ENCODE data around the gene ZNF213. TPM values are rescaled to one million over a fixed set of nuclear protein-coding genes. Genes with fewer than 3 reads are reported as not detected.

ZNF213 gene, protein sequence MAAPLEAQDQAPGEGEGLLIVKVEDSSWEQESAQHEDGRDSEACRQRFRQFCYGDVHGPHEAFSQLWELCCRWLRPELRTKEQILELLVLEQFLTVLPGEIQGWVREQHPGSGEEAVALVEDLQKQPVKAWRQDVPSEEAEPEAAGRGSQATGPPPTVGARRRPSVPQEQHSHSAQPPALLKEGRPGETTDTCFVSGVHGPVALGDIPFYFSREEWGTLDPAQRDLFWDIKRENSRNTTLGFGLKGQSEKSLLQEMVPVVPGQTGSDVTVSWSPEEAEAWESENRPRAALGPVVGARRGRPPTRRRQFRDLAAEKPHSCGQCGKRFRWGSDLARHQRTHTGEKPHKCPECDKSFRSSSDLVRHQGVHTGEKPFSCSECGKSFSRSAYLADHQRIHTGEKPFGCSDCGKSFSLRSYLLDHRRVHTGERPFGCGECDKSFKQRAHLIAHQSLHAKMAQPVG
- polyA plus RNA-seq (2013) = 8.3 and 8.5 TPM in 2 replicates

DNA sequence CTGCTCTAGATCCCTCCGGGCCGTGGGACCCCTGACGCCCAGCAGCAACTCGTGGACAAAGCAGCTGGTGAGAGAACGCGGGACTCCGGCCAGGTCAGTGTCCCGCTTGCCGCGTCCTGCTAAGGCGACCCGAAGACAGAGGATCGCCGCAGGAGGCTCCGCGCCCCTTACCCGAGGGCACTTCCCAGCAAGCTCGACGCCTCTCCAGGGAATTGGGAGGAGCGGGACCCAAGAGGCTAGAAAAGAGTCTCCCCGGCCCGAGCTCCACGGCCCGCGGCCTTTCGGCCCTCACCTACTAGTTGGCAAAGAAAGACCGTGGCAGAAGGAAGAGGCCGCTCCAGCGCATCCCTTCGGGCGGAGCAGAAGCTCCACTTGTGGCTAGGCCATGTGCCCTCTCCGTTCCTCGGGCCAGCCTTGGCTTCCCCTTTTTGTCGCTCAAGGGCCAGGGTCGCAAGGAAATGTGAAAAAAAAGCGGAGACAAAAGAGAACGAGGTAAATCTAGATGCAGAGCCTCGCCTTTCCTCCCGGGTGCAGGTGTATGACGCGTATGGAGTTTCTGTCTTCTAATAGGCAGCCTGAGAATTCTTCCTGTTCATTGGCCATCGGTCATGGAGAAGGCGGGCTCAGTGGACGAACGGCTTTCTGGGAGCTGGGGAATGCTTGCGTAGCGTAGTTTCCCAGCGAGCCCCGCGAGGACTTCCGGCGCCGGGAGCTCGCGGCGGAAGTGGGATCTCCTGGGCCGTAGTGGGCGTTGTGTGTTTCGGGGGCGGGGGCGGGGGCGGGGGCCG, at the start of gene ZNF213:
ZNF213 (plus strand) TSS at position 692 of the 788 bp plus-strand sequence. CDS start 2,252 bp downstream, outside the sequence.
- peak; percentile 97 to 99 for DNase-seq
- H3K79me1 ChIP-seq (ENCODE audit: low read length) = peaks cover 9% of the 10 kb centered on the region
- peak within 1 kb of the TSS; percentile 91 for H3K18ac ChIP-seq (ENCODE audit: low read length)

DNA sequence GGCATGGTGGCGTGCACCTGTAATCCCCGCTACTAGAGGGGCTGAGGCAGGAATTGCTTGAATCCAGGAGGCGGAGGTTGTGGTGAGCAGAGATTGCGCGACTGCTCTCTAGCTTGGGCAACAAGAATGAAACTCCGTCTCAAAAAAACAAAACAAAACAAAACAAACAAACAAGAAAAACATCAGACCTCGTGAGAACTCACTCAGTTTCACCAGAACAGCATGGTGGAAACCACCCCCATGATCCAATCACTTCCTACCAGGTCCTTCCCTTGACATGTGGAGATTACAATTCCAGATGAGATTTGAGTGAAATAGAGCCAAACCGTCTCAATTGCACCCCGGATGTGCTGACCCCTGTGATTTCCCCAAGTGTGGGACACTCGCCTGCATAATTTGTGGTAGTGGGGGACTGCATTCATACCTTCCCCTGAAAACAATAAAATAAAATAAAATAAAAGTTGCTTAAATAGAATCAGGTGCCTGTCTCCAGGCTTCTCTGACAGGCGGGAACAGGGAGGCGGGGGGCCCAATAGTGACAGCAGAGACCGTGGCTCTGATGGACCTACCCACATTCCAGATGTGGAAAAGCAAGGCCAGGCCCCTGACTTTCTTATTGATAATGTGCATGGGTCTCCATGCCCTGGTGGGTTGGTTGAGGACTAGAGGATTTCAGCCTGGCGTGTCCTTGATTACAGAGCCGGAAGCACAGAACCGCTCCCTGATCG, 48.8 kb upstream of the ZNF213 start:
- Histone ChIP-seq H3K27ac (ENCODE audit: low read depth, low read length) (no peak overlapping the region), H4K91ac (ENCODE audit: low read depth, low read length) (no peak overlapping the region), H3K4ac (ENCODE audit: low read depth, low read length) (no peak overlapping the region), H3K4me2 (ENCODE audit: low read length) (no peak overlapping the region), H3K27me3 (ENCODE audit: insufficient read depth, low read length) (no peaks in the 10 kb centered on the region), H2BK12ac (ENCODE audit: low read length) (no peak overlapping the region), H3K14ac (ENCODE audit: low read length) (no peak overlapping the region), H4K8ac (ENCODE audit: low read depth, low read length) (no peak overlapping the region), H2BK120ac (ENCODE audit: insufficient read depth, low read length, poor library complexity) (no peak overlapping the region), H2BK5ac (ENCODE audit: low read depth, low read length, poor library complexity) (no peak overlapping the region), H3K4me1 (ENCODE audit: control insufficient read depth in 1 of 2, insufficient read depth in 2 of 2, low read length in 2 of 2) (no peaks in the 10 kb centered on the region), H2AFZ (ENCODE audit: insufficient read depth, low read length, poor library complexity) (no peak overlapping the region), H3K36me3 (ENCODE audit: control insufficient read depth in 1 of 2, insufficient read depth in 2 of 2, low read length in 2 of 2) (no peaks in the 10 kb centered on the region), H3K18ac (ENCODE audit: low read length) (no peak overlapping the region), H4K12ac (ENCODE audit: low read depth, low read length) (no peak overlapping the region), H3K9ac (ENCODE audit: low read length) (no peak overlapping the region), H3K23ac (ENCODE audit: low read length) (no peak overlapping the region), H3K4me3 (ENCODE audit: low read depth, low read length) (no peak overlapping the region), H3K79me2 (ENCODE audit: control insufficient read depth, insufficient read depth, low read length, poor library complexity) (no peaks in the 10 kb centered on the region), H3K9me3 (ENCODE audit: insufficient read depth, low read depth, low read length) (no peaks in the 10 kb centered on the region), H3K79me1 (ENCODE audit: low read length) (no peaks in the 10 kb centered on the region), H2AK5ac (ENCODE audit: low read length) (no peak overlapping the region)
- no peak for DNase-seq
- WGBS (ENCODE audit: extremely low coverage, insufficient coverage, insufficient read length) = no CpG with 5 or more reads among the region's 17 CpGs

More for the DNA sequence above, at the start of gene ZNF213:
- Histone ChIP-seq H3K9me3 (ENCODE audit: insufficient read depth, low read depth, low read length) (no peaks in the 10 kb centered on the region), H3K14ac (ENCODE audit: low read length) (peak within 1 kb of the TSS; percentile 93), H2BK12ac (ENCODE audit: low read length) (no peak within 1 kb of the TSS), H3K27ac (ENCODE audit: low read depth, low read length) (peak within 1 kb of the TSS; percentile 76), H3K9ac (ENCODE audit: low read length) (peak within 1 kb of the TSS; percentile 98), H4K91ac (ENCODE audit: low read depth, low read length) (peak within 1 kb of the TSS; percentile 95), H3K4ac (ENCODE audit: low read depth, low read length) (peak within 1 kb of the TSS; percentile 89), H4K12ac (ENCODE audit: low read depth, low read length) (peak within 1 kb of the TSS; percentile 92), H3K23ac (ENCODE audit: low read length) (no peak within 1 kb of the TSS), H2AK5ac (ENCODE audit: low read length) (peak within 1 kb of the TSS; percentile 67), H3K4me2 (ENCODE audit: low read length) (peak within 1 kb of the TSS; percentile 87), H2BK120ac (ENCODE audit: insufficient read depth, low read length, poor library complexity) (peak within 1 kb of the TSS; percentile 62), H2BK5ac (ENCODE audit: low read depth, low read length, poor library complexity) (peak within 1 kb of the TSS; percentile 82), H4K8ac (ENCODE audit: low read depth, low read length) (peak within 1 kb of the TSS; percentile 98), H3K4me1 (ENCODE audit: control insufficient read depth in 1 of 2, insufficient read depth in 2 of 2, low read length in 2 of 2) (peaks cover 6 to 16% of the 10 kb centered on the region in 2 experiments), H3K79me2 (ENCODE audit: control insufficient read depth, insufficient read depth, low read length, poor library complexity) (peaks cover 8% of the 10 kb centered on the region), H3K27me3 (ENCODE audit: insufficient read depth, low read length) (no peaks in the 10 kb centered on the region), H3K4me3 (ENCODE audit: low read depth, low read length) (peak within 1 kb of the TSS; percentile 93), H3K36me3 (ENCODE audit: control insufficient read depth in 1 of 2, insufficient read depth in 2 of 2, low read length in 2 of 2) (peaks cover 17 to 19% of the 10 kb centered on the region in 2 experiments), H2AFZ (ENCODE audit: insufficient read depth, low read length, poor library complexity) (peak within 1 kb of the TSS; percentile 94)
- WGBS (ENCODE audit: extremely low coverage, insufficient coverage, insufficient read length) = no CpG with 5 or more reads among the region's 63 CpGs

DNA sequence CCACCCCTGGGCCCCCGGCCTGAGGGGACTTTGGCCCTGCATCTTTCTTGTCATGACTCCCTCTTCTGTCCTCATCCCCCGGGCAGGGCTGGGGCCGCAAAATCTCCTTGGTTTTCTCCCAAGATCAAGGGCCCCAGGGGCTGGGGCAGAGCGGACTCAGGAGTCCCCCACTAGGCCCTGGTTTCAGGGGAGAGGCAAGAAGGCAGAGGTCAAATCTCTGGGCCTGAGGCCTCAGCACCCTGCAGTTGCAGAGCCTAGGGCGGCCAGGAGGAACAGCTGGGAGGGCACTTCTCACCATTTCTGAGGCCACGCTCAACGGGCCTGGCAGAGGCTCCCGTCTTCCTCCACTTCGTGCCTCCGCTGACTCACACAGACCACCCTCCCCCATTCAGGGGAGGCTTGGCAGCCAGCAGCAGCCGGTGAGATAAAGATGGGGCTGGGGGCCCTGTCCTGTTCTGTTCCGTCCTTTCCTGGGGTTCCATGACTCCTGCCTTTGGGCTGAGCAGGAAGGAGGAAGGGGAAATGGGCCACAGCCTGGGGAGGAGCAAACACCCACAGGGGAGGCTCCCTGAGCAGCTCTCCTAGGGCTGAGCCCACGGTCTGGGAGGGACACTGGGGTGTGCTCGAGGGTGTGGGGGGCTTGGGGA, 48.1 kb upstream of the ZNF213 start:
- Histone ChIP-seq H4K12ac (ENCODE audit: low read depth, low read length) (no peak overlapping the region), H2BK120ac (ENCODE audit: insufficient read depth, low read length, poor library complexity) (no peak overlapping the region), H3K27ac (ENCODE audit: low read depth, low read length) (no peak overlapping the region), H4K8ac (ENCODE audit: low read depth, low read length) (no peak overlapping the region), H3K18ac (ENCODE audit: low read length) (no peak overlapping the region), H2BK5ac (ENCODE audit: low read depth, low read length, poor library complexity) (no peak overlapping the region), H2BK12ac (ENCODE audit: low read length) (no peak overlapping the region), H3K4me3 (ENCODE audit: low read depth, low read length) (no peak overlapping the region), H3K23ac (ENCODE audit: low read length) (no peak overlapping the region), H3K9ac (ENCODE audit: low read length) (no peak overlapping the region), H2AK5ac (ENCODE audit: low read length) (no peak overlapping the region), H3K14ac (ENCODE audit: low read length) (no peak overlapping the region), H3K36me3 (ENCODE audit: control insufficient read depth in 1 of 2, insufficient read depth in 2 of 2, low read length in 2 of 2) (no peaks in the 10 kb centered on the region), H3K4me1 (ENCODE audit: control insufficient read depth in 1 of 2, insufficient read depth in 2 of 2, low read length in 2 of 2) (no peaks in the 10 kb centered on the region), H3K27me3 (ENCODE audit: insufficient read depth, low read length) (no peaks in the 10 kb centered on the region), H3K9me3 (ENCODE audit: insufficient read depth, low read depth, low read length) (no peaks in the 10 kb centered on the region), H4K91ac (ENCODE audit: low read depth, low read length) (no peak overlapping the region), H3K79me2 (ENCODE audit: control insufficient read depth, insufficient read depth, low read length, poor library complexity) (no peaks in the 10 kb centered on the region), H3K4me2 (ENCODE audit: low read length) (no peak overlapping the region), H3K4ac (ENCODE audit: low read depth, low read length) (no peak overlapping the region), H2AFZ (ENCODE audit: insufficient read depth, low read length, poor library complexity) (no peak overlapping the region), H3K79me1 (ENCODE audit: low read length) (no peaks in the 10 kb centered on the region)
- no CpG with 5 or more reads among the region's 14 CpGs for WGBS (ENCODE audit: extremely low coverage, insufficient coverage, insufficient read length)
- DNase-seq = no peak

All from trophoblast cell (in vitro differentiated cells and primary cell).